Measurements from ENCODE around the gene EMC10. TPM values are rescaled to one million over a fixed set of nuclear protein-coding genes. Genes with fewer than 3 reads are reported as not detected.

Gene EMC10
- polyA plus RNA-seq, 1 of the 3 experiments (the other 2 are of a cell fraction): 218 TPM

DNA sequence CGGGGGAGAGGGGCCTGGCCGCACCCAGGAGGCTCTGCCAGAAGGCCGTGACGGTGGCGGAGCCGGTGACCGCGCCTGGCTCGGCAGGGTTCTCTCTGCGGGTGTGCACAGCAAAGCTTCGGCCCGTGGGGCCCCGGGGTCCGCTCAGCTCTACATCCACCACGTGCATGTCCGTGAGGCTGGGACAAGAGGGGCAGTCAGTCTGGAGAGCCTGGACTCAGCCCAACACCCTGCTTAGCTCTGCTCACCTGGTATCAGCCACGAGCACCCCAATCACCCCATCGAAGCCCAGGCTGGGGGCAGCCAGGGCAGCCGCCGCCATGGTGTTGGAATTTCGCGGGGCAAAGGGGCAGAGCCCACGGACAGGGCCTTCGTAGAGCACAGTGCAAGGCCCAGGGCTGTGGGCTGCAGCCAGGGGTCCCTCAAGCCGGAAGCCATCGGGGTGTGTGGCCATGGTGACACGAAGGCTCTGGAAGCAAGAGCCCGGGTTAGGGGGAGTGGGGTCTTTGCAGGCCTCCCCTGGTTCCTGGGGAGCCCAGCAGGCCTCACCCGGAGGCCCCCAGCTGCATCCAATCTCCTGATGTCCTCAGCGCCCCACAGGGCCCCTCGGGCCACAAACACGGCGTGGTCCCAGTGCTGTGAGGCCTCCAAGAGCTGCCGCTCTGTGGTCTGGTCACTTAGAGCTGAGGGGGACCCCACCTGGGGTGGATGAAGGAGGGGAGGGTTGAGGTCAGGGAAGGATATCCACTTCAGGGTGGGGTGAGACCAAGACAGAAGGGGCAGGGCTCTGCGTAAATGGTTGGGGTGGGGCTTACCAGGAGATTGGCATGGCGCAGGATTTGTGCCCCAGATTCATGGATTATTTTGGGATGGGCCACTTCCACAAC is 36.0 kb downstream of the EMC10 start:
- peaks cover 0 to 41% of the 10 kb centered on the region in 2 experiments; a peak in 1 of 4 replicates for H3K4me1 ChIP-seq (ENCODE audit: control insufficient read depth in 1 of 2, insufficient read depth in 2 of 2, low read depth in 1 of 2, low read length in 1 of 2)
- no peaks in the 10 kb centered on the region for H3K9me3 ChIP-seq
- peak overlapping the region in 1 of 2 experiments; percentile 83; a peak in 3 of 4 replicates for H3K4me3 ChIP-seq (ENCODE audit: low read depth in 2 of 2, low read length in 1 of 2)
- TF ChIP-seq, protein P1, sequence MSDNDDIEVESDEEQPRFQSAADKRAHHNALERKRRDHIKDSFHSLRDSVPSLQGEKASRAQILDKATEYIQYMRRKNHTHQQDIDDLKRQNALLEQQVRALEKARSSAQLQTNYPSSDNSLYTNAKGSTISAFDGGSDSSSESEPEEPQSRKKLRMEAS (IDR thresholded peaks at IDR 0.05; ENCODE audit: low read depth): no peak
- TF ChIP-seq RFX5 (IDR thresholded peaks at IDR 0.05; ENCODE audit: low read length) (no peak), FOXM1 (IDR thresholded peaks at IDR 0.05; ENCODE audit: low read depth) (no peak), RCOR1 (IDR thresholded peaks at IDR 0.05; ENCODE audit: low read length) (no peak), GABPA (IDR thresholded peaks at IDR 0.05; ENCODE audit: low read depth) (no peak), GATA2 (CRISPR knock-in tag; IDR thresholded peaks at IDR 0.05) (no peak), YY1 (IDR thresholded peaks at IDR 0.05; ENCODE audit: low read depth) (no peak), POLR2AphosphoS5 (IDR thresholded peaks at IDR 0.05; ENCODE audit: low read depth, low read length) (no peak), EZH2phosphoT487 (IDR thresholded peaks at IDR 0.05; ENCODE audit: borderline replicate concordance, low read depth) (no peak), SIN3A (IDR thresholded peaks at IDR 0.05; ENCODE audit: borderline replicate concordance, low read depth, low read length) (no peak), MEF2A (IDR thresholded peaks at IDR 0.05; ENCODE audit: borderline replicate concordance, low read depth) (no peak), JUND (IDR thresholded peaks at IDR 0.05) (no peak), RXRA (IDR thresholded peaks at IDR 0.05; ENCODE audit: borderline replicate concordance, low read depth) (no peak), NFIC (IDR thresholded peaks at IDR 0.05; ENCODE audit: borderline replicate concordance) (no peak)
- TF ChIP-seq, protein P2, sequence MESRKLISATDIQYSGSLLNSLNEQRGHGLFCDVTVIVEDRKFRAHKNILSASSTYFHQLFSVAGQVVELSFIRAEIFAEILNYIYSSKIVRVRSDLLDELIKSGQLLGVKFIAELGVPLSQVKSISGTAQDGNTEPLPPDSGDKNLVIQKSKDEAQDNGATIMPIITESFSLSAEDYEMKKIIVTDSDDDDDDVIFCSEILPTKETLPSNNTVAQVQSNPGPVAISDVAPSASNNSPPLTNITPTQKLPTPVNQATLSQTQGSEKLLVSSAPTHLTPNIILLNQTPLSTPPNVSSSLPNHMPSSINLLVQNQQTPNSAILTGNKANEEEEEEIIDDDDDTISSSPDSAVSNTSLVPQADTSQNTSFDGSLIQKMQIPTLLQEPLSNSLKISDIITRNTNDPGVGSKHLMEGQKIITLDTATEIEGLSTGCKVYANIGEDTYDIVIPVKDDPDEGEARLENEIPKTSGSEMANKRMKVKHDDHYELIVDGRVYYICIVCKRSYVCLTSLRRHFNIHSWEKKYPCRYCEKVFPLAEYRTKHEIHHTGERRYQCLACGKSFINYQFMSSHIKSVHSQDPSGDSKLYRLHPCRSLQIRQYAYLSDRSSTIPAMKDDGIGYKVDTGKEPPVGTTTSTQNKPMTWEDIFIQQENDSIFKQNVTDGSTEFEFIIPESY (IDR thresholded peaks at IDR 0.05; ENCODE audit: borderline replicate concordance, low read depth): no peak
- TF ChIP-seq, protein P3, sequence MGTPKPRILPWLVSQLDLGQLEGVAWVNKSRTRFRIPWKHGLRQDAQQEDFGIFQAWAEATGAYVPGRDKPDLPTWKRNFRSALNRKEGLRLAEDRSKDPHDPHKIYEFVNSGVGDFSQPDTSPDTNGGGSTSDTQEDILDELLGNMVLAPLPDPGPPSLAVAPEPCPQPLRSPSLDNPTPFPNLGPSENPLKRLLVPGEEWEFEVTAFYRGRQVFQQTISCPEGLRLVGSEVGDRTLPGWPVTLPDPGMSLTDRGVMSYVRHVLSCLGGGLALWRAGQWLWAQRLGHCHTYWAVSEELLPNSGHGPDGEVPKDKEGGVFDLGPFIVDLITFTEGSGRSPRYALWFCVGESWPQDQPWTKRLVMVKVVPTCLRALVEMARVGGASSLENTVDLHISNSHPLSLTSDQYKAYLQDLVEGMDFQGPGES (IDR thresholded peaks at IDR 0.05; ENCODE audit: low read depth, low read length): no peak
- TF ChIP-seq, protein P4, sequence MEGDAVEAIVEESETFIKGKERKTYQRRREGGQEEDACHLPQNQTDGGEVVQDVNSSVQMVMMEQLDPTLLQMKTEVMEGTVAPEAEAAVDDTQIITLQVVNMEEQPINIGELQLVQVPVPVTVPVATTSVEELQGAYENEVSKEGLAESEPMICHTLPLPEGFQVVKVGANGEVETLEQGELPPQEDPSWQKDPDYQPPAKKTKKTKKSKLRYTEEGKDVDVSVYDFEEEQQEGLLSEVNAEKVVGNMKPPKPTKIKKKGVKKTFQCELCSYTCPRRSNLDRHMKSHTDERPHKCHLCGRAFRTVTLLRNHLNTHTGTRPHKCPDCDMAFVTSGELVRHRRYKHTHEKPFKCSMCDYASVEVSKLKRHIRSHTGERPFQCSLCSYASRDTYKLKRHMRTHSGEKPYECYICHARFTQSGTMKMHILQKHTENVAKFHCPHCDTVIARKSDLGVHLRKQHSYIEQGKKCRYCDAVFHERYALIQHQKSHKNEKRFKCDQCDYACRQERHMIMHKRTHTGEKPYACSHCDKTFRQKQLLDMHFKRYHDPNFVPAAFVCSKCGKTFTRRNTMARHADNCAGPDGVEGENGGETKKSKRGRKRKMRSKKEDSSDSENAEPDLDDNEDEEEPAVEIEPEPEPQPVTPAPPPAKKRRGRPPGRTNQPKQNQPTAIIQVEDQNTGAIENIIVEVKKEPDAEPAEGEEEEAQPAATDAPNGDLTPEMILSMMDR (IDR thresholded peaks at IDR 0.05): no peak
- H3K27ac ChIP-seq (ENCODE audit: low read depth in 2 of 2, low read length in 1 of 2): peak overlapping the region; percentile 71 to 98; a peak in 3 of 4 replicates
- no peak for DNase-seq
- no peaks in the 10 kb centered on the region for H3K9me2 ChIP-seq
- no peak overlapping the region for H2AFZ ChIP-seq (ENCODE audit: low read depth)
- H3K27me3 ChIP-seq (ENCODE audit: insufficient read depth): no peaks in the 10 kb centered on the region
- POLR2A ChIA-PET: interaction anchor here (2.5 kb wide), 1 partner anchor 143 kb away, joined by 7 read pairs; no protein-coding TSS in a partner anchor
- CTCF ChIA-PET: interaction anchor here (1.1 to 6.1 kb wide), 4 partner anchors 10 to 44 kb away, joined by 3 to 54 read pairs (median 8); no protein-coding TSS in a partner anchor
- peaks cover 14% of the 10 kb centered on the region; the same call in 1 of the 2 replicates for H3K79me2 ChIP-seq (ENCODE audit: insufficient read depth)
- peak overlapping the region; percentile 70 for H3K4me2 ChIP-seq
- H3K36me3 ChIP-seq (replicated peaks in 1 of 2; ENCODE audit: control insufficient read depth in 1 of 2, insufficient read depth in 2 of 2, low read length in 1 of 2): no peaks in the 10 kb centered on the region
- no peaks in the 10 kb centered on the region for H3F3A ChIP-seq (replicated peaks; ENCODE audit: insufficient read depth)
- H4K20me1 ChIP-seq (ENCODE audit: insufficient read depth): no peaks in the 10 kb centered on the region
- H3K9ac ChIP-seq: peak overlapping the region; percentile 57; the same call in 1 of the 2 replicates
- WGBS (ENCODE audit: low lambda C conversion rate): 77% methylated on average over 20 of the region's 36 CpGs

Data from SK-N-SH (cell line).